Measurements from ENCODE around the gene SIX4.

The SIX4 gene

GRCh38 chr14:60695327-60695726 lies 28.8 kb downstream of the SIX4 start:
- Mint-ChIP-seq H3K9me3 (peaks cover 2% of the 10 kb centered on the region), H3K36me3 (ENCODE audit: low read depth) (no peaks in the 10 kb centered on the region), H3K4me1 (ENCODE audit: low read depth) (no peaks in the 10 kb centered on the region), H3K4me3 (no peak overlapping the region), H3K27me3 (peaks cover 36% of the 10 kb centered on the region), H3K27ac (no peak overlapping the region)
- no peak for DNase-seq

GRCh38 chr14:60691383-60692113 lies 32.6 kb downstream of the SIX4 start:
- Mint-ChIP-seq H3K4me1 (ENCODE audit: low read depth) (no peaks in the 10 kb centered on the region), H3K4me3 (no peak overlapping the region), H3K27me3 (peaks cover 13% of the 10 kb centered on the region), H3K27ac (no peak overlapping the region), H3K9me3 (no peaks in the 10 kb centered on the region), H3K36me3 (ENCODE audit: low read depth) (no peaks in the 10 kb centered on the region)
- no peak for DNase-seq

DNA sequence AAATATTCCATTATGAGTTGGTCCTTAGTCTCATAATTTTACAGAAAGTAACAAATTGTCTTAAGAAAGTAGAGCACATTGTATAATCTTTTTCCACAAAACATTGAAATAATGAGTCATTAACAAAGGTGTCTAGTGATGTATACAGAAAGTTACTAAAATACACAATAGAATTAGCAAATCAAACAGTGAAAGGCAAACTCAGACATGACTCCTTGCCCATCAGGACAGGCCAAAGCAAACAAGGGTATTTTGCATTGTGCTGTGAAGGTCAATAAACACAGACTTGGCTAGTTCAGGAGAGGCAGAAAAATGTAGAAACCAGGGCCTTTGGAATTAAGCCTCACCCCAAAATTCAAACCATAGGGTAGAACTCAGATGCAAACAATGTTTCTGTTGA lies 37.3 kb downstream of the SIX4 start:
- Mint-ChIP-seq H3K36me3 (ENCODE audit: low read depth) (no peaks in the 10 kb centered on the region), H3K27ac (no peak overlapping the region), H3K4me3 (no peak overlapping the region), H3K4me1 (ENCODE audit: low read depth) (no peaks in the 10 kb centered on the region), H3K27me3 (peaks cover 24% of the 10 kb centered on the region), H3K9me3 (no peaks in the 10 kb centered on the region)
- no peak for DNase-seq

DNA sequence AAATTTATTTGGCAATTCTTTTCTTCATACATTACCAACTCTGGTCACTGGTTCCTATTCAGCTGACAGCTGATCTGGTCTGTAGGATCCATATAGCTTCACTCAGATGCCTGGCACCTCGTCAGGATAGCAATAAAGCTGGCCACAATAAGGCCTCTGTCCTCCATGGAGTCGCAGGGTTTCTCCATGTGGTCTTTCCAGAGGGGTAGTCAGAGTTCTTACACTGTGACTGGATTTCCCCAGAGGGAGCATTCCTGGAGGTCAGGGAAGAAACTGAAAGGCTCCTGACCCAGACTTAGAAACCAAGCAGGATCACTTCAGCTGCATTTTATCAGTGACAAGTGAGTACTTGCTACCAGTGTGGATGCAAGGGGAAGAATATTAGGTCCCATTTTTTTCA lies 39.9 kb downstream of the SIX4 start:
- Mint-ChIP-seq H3K27ac (no peak overlapping the region), H3K36me3 (ENCODE audit: low read depth) (no peaks in the 10 kb centered on the region), H3K4me1 (ENCODE audit: low read depth) (no peaks in the 10 kb centered on the region), H3K27me3 (peaks cover 37% of the 10 kb centered on the region), H3K4me3 (no peak overlapping the region), H3K9me3 (no peaks in the 10 kb centered on the region)
- no peak for DNase-seq

- no peak for DNase-seq
- no peaks in the 10 kb centered on the region for H3K4me1 Mint-ChIP-seq (ENCODE audit: low read depth)
- H3K27ac Mint-ChIP-seq = no peak overlapping the region
- no peak overlapping the region for H3K4me3 Mint-ChIP-seq
- H3K27me3 Mint-ChIP-seq = peaks cover 37% of the 10 kb centered on the region
- H3K9me3 Mint-ChIP-seq = no peaks in the 10 kb centered on the region
- H3K36me3 Mint-ChIP-seq (ENCODE audit: low read depth) = no peaks in the 10 kb centered on the region
Measured at GRCh38 chr14:60681271-60681670, 42.9 kb downstream of the SIX4 start.

DNA sequence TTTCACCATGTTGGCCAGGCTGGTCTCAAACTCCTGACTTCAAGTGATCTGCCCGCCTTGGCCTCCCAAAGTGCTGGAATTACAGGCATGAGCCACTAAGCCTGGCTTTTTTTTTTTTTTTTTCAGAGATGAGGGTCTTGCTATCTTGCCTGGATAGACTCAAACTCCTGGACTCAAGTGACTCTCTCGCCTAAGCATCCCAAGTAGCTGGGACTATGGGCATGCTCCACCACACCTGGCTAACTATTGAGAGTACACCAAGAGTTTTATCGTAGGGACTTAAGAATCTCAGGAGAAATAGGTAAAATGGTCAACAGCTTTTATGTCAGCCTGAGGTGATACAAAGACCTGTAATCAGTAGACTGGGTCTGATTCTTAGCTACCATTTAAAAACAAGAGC lies 43.6 kb downstream of the SIX4 start:
- no peak overlapping the region for H3K27ac Mint-ChIP-seq
- H3K4me3 Mint-ChIP-seq = no peak overlapping the region
- no peaks in the 10 kb centered on the region for H3K36me3 Mint-ChIP-seq (ENCODE audit: low read depth)
- DNase-seq = no peak
- peaks cover 34% of the 10 kb centered on the region for H3K27me3 Mint-ChIP-seq
- H3K9me3 Mint-ChIP-seq = no peaks in the 10 kb centered on the region
- no peaks in the 10 kb centered on the region for H3K4me1 Mint-ChIP-seq (ENCODE audit: low read depth)

DNA sequence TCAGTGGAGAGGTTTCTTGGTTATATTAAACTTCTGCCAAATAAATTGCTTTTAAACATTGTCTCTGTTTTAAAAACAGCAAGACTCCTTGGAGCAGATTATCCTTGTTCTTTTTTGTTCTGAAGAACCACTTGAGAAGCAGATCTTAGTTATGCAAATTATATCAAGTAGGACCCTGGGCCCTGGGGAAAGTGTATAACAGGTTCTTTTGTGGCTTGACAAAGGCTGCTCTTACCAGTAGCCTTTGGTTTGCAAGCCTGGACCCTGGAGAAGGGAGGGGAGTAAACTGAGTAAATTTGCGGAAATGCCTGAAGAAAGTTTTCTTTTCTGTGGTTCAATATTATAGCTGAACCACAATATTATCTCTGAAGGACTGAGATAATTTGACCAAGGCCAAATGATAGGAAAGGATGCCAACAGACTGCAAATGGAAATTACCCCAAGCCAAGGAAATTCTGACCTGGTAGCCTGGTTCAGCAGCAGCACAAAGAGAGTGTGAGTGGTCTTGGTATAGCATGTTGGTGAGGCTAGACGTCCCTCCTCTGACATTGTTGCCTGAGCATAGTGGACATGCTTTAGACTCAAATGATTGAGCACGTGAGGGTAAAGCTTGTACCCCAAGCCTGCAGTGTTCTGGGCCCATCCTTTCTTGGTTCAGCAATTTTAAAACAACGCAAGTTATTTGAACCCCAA lies 44.4 kb downstream of the SIX4 start:
- Mint-ChIP-seq H3K4me3 (no peak overlapping the region), H3K4me1 (ENCODE audit: low read depth) (no peaks in the 10 kb centered on the region), H3K27ac (no peak overlapping the region), H3K36me3 (ENCODE audit: low read depth) (no peaks in the 10 kb centered on the region), H3K9me3 (no peaks in the 10 kb centered on the region), H3K27me3 (peaks cover 32% of the 10 kb centered on the region)
- no peak for DNase-seq

- H3K9me3 Mint-ChIP-seq = no peaks in the 10 kb centered on the region
- H3K4me3 Mint-ChIP-seq = no peak overlapping the region
- H3K36me3 Mint-ChIP-seq (ENCODE audit: low read depth) = no peaks in the 10 kb centered on the region
- no peak overlapping the region for H3K27ac Mint-ChIP-seq
- peaks cover 22% of the 10 kb centered on the region for H3K27me3 Mint-ChIP-seq
- H3K4me1 Mint-ChIP-seq (ENCODE audit: low read depth) = no peaks in the 10 kb centered on the region
- DNase-seq = no peak
Measured at GRCh38 chr14:60677701-60678100, 46.5 kb downstream of the SIX4 start.

DNA sequence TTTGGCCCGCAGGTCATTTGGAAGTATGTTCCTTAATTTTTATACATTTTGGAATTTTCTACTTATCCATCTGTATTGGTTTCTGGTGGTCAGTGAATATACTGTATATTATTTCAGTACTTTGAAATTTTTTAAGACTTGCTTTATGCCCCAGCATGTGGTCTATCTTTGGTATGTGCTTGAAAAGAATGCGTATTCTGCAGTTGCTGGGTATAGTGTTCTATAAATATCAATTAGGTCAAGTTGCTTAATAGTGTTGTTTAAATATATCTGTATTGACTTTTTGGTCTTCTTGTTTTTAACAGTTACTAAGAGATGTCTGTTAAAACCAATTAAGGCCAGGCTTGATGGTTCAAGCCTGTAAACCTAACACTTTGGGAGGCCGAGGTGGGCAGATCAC lies 53.2 kb downstream of the SIX4 start:
- Mint-ChIP-seq H3K27ac (no peak overlapping the region), H3K36me3 (ENCODE audit: low read depth) (no peaks in the 10 kb centered on the region), H3K4me1 (ENCODE audit: low read depth) (no peaks in the 10 kb centered on the region)

GRCh38 chr14:60668431-60669112 lies 55.6 kb downstream of the SIX4 start:
- no peak for DNase-seq
- H3K4me1 Mint-ChIP-seq (ENCODE audit: low read depth) = no peaks in the 10 kb centered on the region
- H3K9me3 Mint-ChIP-seq = no peaks in the 10 kb centered on the region
- no peak overlapping the region for H3K27ac Mint-ChIP-seq
- no peaks in the 10 kb centered on the region for H3K36me3 Mint-ChIP-seq (ENCODE audit: low read depth)
- peaks cover 34% of the 10 kb centered on the region for H3K27me3 Mint-ChIP-seq
- no peak overlapping the region for H3K4me3 Mint-ChIP-seq

More for the DNA sequence above, 53.2 kb downstream of the SIX4 start:
- H3K27me3 Mint-ChIP-seq = peaks cover 18% of the 10 kb centered on the region
- no peak for DNase-seq
- H3K4me3 Mint-ChIP-seq = no peak overlapping the region
- H3K9me3 Mint-ChIP-seq = no peaks in the 10 kb centered on the region

DNA sequence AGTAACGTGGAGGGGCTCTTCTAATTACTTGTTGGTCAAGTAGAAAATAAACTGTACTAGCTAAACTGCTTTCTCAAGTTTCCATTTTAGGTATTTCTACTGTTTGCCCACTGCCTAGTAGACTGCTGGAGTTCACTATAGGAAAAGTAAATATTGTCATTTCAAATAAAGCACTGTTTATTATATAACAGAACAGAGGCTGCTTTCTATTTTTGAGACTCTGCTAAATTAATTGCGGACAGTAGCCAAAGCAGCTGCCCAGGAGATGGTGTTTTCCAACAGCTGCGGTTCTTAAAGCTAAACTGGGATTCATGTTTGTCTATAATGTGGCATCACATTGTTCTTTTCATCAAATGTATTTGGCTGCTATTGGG lies 59.0 kb downstream of the SIX4 start:
- DNase-seq = no peak
- Mint-ChIP-seq H3K9me3 (no peaks in the 10 kb centered on the region), H3K27me3 (peaks cover 58% of the 10 kb centered on the region), H3K4me3 (no peak overlapping the region), H3K36me3 (ENCODE audit: low read depth) (no peaks in the 10 kb centered on the region), H3K27ac (no peak overlapping the region), H3K4me1 (ENCODE audit: low read depth) (no peaks in the 10 kb centered on the region)

- no peak for DNase-seq
- H3K27me3 Mint-ChIP-seq = peaks cover 77% of the 10 kb centered on the region
- no peaks in the 10 kb centered on the region for H3K36me3 Mint-ChIP-seq (ENCODE audit: low read depth)
- H3K9me3 Mint-ChIP-seq = no peaks in the 10 kb centered on the region
- peaks cover 3% of the 10 kb centered on the region for H3K4me1 Mint-ChIP-seq (ENCODE audit: low read depth)
- H3K4me3 Mint-ChIP-seq = no peak overlapping the region
- no peak overlapping the region for H3K27ac Mint-ChIP-seq
Measured at GRCh38 chr14:60662982-60663381, 61.2 kb downstream of the SIX4 start.

GRCh38 chr14:60661721-60662120 lies 62.4 kb downstream of the SIX4 start:
- no peaks in the 10 kb centered on the region for H3K9me3 Mint-ChIP-seq
- no peak for DNase-seq
- H3K27ac Mint-ChIP-seq = no peak overlapping the region
- H3K36me3 Mint-ChIP-seq (ENCODE audit: low read depth) = no peaks in the 10 kb centered on the region
- H3K4me3 Mint-ChIP-seq = no peak overlapping the region
- H3K27me3 Mint-ChIP-seq = peaks cover 81% of the 10 kb centered on the region
- H3K4me1 Mint-ChIP-seq (ENCODE audit: low read depth) = peaks cover 13% of the 10 kb centered on the region
